HG03095 (cell line): ENCODE data around the gene ALS2CL.

Experiments used
- ATAC-seq: cut with Tn5 transposase; IDR thresholded peaks from one replicate; pipeline ENCODE4 v1.9.1; 2021; ENCODE audit warnings: moderate library complexity; ENCODE audit not compliant: unreplicated experiment

ALS2CL gene

DNA sequence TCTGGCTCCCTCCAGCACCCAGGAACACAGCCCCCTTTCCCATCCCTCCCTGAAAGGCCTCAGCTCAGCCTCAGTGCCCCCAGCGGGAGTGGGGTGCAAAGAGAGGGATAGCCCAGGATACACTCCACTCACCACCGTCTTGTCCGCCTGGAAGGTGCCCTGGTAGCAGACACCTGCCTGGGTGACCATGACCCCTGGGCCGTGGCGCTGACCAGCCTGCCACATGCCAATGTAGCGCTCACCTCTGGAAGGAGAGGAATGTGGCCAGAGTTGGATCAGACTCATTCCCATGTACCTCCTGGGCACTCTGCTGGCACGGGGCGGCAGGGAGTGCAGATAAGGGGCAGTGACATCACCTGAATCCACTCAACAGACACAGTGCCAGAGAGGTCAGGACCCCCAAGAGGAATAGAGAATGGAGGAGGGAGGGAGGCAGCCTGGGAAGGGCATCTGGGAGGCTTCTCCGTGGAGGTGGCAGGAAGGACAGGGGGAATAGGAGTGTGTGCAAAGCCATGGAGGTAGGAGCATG lies 13.1 kb downstream of the ALS2CL start:
- no peak for ATAC-seq

DNA sequence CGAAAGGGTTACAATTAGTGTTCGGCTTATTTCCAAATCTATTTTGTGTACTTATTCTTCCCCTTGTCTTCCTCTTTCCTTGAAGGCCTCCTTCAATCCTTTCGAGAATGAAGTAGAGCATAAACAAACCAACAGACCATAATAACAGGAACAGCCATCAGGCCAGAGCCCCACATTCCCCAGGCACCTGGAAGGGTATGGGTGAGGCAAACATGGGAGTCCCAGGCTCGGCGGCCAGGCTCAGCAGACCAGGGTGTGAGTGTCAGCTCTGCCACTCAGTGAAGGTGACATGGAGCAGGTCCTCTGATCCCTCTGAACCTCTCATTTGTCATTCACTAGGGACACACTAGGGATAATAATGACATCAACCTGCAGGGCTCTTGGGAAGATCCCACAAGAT lies 13.8 kb downstream of the ALS2CL start:
- no peak for ATAC-seq

DNA sequence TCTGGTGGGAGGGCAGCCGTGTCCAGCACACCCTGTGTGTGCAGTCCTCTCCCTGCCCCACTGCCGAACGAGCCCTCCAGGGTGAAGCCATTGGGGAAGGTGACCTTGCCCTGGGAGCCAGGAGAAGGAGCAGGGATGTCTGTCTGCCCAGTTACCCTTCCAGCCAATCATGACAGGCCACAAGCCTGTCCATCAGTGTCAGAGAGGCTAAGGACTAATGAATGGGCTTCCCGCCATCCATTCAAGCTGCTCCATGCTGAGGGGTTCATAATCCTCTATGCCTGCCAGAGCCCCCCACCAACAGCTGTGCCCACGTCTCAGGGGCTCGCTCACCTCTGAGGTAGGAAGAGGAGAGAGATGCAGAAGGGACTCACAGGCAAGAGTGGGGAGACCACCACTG lies 15.2 kb downstream of the ALS2CL start:
- ATAC-seq = no peak

DNA sequence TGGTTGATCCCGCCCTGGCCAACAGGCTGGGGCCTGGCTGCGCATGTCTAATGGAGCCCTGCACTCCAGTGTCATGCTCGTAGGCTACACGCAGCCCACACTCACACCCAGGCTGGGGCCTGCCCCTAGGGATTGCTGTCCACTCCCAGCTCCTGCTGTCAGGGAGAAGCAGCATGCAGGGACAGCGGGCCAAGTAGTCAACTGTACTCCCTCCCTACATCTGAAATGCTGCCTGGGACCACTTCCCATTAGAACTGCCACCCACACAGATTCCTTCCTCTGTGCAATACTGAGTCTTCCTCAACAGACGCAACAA lies 16.1 kb downstream of the ALS2CL start:
- no peak for ATAC-seq

DNA sequence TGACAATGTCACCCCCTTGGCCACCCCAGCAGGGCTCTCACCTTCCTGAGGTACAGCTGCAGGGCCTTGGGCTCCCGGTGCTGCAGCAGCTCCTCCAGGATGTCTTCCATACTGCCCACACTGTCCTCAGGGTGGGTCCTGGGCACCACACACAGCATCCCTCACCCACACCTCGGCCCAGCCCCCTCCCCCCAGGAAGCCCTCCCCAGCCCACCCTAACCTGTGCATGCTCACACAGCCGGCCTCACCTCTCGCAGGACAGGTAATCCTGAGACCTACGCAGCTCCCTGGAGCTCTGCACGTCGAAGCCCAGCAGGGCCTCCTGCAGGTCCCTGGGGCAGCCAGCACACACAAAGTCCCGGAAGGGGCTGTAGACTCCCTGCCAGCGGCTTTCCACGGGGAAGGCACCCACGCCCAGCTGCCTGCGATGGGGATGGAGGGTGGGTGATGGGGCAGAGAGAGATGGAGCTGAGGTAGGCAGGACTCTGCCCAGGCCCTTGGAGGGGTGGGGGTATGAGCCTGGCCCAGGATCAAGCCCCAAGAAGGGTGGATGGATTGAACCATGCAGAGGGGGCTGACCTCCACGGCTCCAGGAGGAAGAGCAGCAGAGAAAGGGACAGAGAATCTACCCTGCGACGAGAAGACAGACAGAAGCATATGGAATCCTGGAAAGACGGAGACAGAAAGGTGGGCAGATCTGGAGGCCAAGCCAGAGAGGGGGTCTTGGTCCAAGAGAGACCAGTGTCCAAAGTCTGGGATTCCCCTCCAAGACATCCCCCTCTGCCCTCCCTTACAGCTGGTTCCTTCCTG lies 16.7 kb downstream of the ALS2CL start:
- ATAC-seq = no peak

DNA sequence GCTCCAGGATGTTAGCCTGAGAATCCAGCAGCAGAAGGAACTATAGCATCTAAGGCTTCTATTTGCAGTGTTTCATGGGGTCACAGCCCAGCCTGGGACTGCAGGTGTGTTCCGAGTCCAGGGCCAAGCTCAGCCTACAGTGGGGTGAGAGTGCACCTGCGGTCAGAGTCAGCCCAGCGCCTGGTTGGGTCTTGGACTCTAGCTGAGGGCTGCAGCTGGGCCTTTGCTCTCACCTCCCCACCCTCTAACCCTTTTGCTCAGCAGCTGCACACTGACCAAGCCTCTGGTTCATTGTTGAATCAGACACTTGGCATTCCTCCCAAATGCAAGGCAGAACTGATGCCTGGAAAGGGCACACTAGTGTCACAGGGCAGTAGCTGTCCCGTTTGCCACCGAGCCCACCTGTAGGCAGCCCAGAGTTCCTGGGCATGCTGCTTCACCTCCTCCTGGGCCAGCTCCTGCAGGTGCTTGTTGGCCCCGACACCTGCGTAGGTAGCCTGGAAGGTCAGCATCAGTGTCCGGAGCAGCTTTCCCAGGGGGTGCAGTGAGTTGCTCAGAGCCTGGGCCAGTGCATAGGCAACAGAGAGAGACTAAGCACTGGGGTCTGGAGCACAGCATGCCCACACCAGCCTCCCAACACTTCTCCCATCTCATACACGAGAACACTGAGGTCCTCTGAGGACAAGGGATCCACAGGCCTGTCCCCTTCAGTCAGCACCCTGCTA lies 17.5 kb downstream of the ALS2CL start:
- no peak for ATAC-seq

DNA sequence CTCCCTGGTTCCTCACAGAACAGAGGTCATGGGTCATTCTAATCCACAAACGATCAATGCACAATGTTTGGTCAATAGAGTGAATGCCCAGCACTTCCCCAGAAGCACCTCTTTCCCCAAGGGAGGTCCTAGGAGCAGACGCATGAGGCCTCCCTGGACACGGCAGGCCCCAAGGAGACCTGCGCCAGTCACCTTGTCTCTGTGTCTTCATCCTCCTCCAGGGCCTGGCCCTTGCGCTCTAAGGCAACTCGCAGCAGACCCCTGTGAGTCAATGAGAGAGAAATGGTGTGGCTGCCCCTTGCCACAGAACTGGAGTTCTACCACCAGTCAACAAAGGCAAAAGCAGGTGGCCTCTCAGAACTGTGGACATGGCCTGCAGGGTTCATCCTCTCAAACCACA lies 18.1 kb downstream of the ALS2CL start:
- ATAC-seq = no peak

DNA sequence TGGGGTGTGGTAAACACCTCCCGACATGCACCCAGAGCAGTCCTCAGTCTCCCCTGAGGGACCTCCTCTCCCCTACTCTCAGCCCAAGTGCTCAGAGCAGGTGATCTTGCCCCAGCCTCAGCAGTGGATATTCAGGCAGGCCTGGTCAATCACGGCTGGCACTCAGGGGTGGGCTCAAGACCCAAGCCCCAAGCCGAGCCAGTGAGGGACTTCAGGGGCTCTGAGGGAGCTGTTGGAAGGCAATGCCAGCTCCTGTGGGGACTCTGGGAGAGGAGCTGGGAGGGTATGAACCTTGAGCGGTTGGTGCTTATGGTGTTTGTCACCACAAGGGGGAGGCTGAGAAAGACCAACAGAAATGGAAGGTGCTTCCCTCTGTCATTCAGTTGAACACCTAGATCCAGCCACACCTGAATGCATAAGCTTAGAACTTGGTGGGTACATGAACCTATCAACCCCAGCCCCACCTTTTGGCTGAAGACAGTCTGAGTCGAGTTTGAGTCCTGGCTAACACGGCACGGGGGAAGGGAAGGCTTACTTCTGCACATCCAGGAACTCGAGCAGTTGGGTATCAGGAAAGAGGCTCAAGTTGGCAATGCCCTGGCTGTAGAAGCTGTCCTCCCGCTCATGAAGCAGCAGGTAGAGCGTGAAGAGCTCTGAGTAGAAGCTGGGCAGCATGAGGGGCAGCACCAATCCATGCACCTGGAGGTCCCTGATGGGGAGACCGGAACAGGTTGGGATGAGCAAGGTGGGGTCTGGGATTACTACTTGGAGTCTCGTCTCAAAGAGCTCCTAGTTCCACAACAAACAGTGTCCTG lies 19.2 kb downstream of the ALS2CL start:
- no peak for ATAC-seq

DNA sequence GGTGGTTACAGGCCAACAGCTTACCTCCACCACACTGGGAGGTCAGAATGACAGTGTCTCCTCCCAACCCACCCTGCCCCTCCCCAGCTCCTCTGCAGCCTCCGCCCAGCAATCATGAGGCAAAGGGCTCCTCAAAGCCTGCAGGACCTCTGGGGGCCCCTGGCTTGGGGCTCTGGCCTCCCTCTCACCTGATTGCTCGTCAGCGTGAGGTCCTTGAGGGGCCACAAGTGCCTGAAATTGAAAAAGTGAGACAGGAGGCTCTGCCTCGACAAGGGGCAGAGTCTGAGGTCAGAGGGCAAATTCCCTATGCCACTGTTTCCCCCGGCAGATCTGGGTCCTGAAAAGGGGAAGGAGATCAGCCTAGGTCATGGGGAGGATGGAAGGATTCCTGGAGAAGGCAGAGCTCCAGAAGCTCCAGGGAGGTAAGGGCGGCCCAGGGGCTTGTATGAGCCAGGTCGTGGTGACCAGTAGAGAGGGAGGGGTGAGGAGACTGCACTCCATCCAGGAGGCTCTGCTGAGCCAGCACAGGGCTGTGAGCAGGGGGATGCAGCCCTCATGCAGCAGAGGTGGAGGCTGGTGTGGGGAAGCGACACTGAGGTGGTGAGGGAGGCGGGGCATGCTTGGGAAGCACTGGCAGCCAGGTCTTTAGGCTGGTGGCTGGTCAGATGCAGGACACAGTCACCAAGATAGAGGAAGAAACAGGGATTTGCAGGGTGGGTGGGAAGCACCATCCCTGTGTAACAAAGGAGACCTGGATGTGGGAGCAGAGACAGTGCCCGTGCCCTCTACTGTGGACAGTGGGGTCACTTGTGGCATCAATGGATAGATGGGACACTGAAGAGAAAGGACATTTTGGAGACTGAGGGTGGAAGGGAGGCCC lies 20.1 kb downstream of the ALS2CL start:
- no peak for ATAC-seq

DNA sequence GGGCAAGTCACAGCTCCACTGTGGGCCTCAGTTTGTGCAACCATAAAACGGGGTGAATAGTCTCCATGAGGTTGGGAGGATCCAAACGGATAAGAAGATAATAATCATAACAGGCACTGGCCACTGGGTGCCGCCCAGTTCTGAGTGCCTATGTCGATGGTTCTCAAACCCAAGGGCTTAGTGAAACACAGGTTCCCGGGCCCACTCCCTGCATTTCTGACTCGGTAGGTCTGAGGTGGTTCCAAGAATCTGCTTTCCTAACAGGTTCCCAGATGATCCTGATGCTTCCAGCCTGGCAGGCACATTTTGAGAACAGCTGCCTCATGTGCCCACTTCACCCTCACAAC lies 21.2 kb downstream of the ALS2CL start:
- no peak for ATAC-seq

DNA sequence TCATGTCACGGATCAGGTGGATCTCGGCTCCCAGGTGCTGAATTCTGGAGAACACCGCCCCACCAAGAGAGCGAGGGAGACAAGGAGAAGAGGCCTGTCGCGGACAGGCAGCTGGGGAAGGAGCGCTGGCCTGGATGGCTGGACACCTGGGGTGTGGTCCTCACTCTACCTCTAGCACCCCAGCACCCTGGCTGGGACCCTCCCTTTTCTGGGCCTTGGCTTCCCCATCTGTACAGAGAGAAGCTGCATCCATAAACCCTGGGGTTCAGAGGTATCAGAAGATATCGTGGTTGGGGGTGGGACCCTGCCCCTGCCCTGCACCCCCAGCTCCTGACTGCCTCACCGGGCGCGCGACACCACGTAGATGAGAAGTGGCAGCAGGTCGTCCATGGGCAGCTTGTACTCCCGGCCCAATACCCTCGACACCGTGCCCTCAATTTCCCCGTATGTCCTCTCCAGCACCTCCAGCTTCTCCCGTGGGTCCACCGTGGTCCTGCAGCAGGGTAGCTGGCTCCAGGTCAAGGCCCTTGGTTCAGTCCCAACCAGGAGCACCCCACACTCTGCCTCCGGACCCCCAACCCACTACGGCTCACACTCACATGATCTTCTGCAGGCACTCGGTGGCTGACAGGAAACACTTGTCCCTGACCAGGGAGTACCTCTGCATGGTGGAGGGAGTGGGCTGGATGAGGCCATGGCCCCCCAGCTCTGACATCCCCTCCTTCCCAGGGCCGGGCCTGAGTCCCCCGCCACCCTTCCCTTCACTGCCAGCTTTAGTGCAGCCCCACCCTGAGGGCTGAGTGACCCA lies 21.7 kb downstream of the ALS2CL start:
- ATAC-seq = no peak

DNA sequence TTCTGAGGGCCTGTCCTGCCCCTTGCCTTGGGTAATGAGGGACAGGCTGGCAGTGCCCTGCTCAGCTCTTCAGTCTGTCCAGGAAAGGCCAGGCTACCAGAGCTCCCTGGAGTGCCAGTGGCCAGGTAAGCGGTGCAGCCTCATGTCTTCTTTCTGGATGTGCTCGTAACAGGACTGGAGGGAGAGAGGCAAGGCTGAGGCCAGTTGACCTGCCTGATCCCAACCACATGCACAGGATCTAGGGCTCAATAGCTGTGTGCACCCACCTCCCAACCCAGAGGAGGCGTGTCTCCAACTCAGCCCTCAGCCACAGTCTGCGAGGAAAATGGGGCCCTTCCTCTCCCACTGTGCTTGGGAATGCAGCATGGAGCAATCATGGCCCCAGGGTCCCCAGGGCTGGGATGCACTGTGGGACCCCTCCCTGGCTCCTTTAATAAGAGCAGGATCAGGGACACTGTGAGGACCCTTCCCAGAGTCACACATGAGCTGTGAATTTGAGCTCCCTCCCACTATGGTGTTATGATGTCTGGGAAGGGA lies 22.5 kb downstream of the ALS2CL start:
- ATAC-seq = no peak

DNA sequence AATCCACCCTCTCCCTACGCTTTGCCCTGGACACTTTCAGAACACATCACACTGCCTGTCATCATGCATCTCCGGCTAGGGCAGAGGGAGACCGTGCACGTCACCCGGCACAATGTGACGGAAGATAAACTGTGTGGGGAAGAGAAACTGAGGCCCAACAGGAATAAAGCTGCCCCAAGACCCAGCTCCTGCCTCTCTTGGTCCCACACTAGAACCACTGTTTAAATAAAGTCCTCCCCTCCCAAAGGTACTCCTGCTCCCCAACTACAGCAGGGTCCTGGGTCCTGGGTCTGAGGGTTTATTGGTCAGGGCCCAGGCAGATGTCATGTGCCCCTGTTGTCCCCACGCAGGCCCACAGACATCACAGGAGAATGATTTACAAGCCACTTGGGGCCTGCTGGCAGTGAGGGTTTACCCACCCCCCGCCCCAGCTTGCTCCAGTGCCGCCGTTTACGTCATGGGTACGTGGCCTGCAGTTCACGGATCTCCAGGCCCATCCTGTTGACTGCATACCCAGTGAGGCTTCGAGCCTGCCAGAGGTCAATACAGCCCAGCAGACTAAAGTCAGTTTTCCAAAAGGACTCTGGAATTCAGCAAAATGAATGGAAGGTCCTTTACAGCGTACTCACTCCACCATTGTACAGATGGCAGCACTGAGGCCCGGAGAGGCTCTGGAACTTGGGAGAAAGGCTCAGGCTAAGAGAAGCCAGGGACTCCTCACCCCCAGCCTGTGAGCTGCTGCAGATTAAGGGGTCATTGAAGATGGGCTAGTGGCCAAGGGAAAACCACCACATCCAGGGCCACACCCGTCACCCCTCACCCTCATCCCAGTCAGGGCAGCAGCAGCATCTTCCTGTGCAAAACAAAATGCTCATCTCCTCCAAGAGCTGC lies 23.2 kb downstream of the ALS2CL start:
- ATAC-seq = no peak

DNA sequence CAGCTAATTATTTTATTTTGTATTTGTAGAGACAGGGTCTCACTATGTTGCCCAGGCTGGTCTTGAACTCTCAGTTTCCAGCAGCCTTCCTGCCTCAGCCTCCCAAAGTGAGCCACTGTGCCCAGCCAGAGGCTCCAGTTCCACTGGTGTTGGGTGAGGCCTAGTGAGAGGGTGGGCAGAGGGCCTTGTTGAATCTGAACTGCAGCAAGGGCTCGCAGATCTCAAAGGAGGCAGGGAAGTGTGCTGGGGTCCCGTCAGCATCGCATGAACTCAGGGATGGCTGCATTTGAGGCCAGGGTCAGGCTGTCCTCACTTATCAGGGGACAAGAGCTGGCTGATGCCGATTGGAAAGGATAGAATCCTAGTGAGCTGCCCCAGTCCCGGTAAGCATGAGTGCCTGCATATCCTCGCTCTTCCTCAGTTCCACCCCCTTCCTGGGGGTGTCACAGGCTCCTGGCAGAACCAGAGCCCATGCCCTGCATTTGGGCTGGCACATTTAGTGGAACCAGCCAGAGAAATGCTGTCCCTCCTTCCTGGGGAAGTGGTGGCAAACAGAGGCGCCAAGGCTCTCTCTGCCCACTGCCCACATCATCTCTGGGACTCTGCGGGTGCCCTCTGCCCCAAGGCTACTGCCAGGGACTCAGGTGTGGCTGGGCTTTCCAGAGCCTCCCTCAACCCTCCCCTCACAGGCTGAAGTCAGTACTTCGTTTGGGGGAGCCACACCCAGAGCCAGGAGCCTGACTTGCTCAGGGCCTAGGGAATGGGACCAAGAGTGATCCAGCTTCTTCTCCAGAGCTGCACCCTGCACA lies 24.1 kb downstream of the ALS2CL start:
- ATAC-seq = no peak

DNA sequence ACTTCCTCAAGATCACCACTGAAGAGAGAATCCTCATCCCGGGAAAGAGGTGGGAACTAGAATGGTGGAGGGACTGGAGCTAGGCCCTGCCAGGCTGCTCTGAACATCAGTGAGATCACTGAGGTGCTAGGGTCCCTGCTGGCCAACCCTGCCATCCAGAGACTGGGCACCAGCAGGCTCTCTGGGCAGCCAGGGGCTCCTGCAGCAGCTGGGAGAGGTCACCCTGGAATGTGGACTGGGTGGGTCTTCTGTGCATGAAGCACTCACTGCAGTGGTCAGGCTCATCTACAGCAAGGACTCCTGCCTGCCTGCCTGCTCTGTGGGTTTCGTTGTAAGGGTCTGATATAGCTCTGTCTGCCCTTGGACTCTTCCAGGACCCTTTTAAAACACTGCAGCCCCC lies 24.9 kb downstream of the ALS2CL start:
- no peak for ATAC-seq

DNA sequence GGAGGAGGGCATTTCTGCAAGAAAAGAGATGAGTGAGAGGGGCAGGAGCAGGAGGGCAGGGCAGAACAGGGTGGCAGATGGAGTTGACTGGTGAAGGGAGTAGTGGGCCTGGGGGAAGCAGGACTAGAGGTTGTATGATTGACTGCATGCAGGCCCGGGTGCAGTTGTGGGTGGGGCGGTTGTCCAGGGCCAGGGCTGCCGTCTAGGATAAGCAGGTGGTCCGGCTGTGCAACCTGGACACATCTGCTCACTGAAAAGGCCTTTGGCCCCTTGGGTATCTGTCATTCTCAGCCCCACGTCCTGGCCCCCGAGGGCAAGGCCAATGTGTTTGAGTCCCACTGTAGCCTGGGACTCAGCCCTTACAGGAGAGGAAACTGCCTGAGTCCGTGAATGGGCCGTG lies 25.4 kb downstream of the ALS2CL start:
- no peak for ATAC-seq

DNA sequence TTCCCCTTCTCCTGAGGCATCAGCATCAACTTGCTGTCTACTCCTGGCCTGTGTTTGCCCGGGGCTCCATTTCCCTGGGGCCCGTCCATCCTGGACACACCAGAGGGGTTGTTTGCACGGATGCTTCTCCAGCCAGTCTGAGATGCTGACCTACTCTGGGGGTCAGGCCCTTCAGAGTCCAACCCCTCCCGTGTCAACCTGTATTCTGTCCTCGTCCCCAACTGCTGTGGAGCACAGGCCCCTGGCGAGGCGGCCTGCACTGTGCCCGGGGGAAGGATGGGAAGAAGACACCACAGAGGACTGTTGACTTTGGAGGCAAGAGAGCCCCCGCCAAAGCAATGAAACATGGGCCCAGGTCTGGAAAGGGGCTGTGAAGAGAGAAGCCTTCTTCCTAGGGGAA lies 25.8 kb downstream of the ALS2CL start:
- ATAC-seq = no peak
